Hematopoietic multipotent progenitor cell treated with erythropoietin and hydrocortisone succinate and interleukin-3 and kit ligand, for 6 days (in vitro differentiated cells): ENCODE results near the gene VPS35L.

Source experiments
- DNase-seq: peaks from one replicate; pipeline ENCODE4 v3.0.0-alpha.2; 2015

VPS35L gene

GRCh38 chr16:19555186-19555937 lies at the start of gene VPS35L:
Gene VPS35L (plus strand): TSS chr16:19555703. CDS start chr16:19555730, 27 bp downstream.
- DNase-seq = peak; percentile 98

DNA sequence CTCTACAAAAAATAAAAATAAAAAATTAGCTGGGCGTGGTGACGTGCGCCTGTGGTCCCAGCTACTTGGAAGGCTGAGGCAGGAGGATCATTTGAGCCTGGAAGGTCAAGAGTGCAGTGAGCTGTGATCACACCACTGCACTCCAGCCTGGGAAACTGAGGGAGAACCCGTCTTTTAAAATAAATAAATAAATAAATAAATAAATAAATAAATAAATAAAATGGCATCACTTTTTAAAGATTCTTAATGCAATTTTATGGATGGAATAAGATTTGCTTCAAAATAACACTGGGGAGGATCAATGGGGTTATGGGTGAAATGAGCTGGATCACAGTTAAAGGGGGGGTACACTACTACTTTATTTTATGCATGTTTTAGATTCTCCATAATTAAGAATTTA lies 48.5 kb upstream of the VPS35L start:
- no peak for DNase-seq

GRCh38 chr16:19507867-19508266 lies 47.6 kb upstream of the VPS35L start:
- no peak for DNase-seq

DNA sequence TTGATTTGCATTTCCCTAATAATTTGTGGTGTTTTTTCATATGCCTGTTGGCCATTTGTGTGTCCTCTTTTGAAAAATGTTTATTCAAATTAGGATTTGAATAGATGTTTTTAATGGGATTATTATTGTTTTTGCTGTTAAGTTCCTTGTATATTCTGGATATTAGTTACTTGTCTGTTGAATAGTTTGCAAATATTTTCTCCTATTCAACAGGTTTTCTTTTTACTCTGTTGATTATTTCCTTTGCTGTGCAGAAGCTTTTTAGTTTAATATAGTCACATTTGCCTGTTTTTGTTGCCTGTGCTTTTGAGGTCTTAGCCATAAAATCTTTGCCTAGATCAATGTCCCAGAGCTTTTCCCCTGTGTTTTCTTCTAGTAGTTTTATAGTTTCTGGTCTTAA lies 43.2 kb upstream of the VPS35L start:
- no peak for DNase-seq

DNA sequence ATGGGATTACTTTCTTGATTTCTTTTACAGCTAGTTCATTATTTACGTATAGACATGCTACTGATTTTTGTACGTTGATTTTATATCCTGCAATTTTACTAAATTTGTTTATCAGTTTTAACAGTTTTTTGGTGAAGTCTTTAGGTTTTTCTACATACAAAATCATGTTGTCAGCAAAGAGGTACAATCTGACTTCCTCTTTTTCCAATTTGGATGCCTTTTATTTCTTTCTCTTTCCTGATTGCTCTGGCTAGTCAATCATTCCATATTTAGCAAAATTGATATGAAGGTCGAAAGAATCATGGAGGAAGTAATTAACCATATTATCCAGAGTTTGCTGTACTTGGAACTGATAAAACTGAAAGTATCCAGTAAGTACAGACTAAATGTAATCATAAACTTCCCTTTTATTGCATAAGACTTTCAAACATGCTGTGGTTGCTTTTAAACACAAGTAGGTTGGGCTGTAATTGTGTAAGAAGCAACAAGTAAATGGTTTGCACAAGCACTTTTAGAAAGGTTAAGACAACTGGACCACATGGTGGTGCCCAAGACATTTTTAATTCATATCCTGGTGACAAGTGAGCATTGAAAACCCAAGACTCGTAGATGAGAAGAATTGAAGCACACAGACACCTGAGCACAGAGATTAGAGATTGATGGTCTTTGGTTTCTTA lies 42.0 kb upstream of the VPS35L start:
- DNase-seq = peak; percentile 76

GRCh38 chr16:19515757-19516156 lies 39.7 kb upstream of the VPS35L start:
- DNase-seq = no peak

DNA sequence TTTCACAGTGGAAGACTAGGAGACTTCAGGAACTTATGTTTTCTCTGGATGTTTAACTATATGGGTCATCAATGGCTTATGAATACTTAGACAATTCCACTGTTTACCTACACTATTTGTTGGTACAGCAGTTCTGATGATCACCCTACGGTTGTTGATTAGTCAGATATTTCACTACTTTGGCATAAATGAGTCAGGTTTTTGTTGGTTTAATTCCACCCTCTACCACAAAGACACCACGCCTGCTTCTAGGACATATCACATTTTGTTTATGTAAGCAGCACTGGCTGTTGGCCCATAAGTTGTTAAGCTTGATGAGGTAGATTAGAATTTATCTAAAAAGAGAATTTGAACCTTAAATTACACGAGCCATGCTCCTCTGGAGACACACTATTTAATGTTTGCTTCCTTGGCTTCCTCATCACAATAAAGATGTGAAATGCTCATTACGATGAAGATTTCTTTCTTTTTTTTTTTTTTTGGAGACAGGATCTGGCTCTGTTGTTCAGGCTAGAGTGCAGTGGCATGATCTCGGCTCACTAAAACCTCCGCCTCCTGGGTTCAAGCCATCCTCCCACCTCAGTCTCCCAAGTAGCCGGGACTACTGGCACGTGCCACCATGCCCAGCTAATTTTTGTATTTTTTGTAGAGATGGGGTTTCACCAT lies 37.9 kb upstream of the VPS35L start:
- peak; percentile 88 for DNase-seq

DNA sequence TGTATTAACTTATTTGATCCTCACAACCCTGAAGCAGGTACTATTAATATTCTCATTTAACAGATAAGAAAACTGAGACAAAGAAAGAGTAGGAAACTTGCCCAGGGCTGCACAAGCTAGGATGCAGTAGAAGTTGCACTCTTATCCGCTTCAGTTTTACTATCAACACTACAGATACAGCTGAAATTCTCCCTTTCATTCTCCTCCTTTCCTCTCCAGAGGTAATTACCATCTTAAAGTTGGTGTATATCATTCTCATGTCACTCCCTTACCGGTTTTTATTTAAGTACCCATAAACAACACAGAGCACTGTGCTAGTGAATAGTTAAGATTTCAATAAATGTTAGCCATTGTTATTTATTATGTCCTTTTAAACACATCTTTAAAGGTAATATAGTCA lies 37.1 kb upstream of the VPS35L start:
- no peak for DNase-seq

- peak; percentile 93 for DNase-seq
Observed at GRCh38 chr16:19520861-19521331, 34.6 kb upstream of the VPS35L start.

DNA sequence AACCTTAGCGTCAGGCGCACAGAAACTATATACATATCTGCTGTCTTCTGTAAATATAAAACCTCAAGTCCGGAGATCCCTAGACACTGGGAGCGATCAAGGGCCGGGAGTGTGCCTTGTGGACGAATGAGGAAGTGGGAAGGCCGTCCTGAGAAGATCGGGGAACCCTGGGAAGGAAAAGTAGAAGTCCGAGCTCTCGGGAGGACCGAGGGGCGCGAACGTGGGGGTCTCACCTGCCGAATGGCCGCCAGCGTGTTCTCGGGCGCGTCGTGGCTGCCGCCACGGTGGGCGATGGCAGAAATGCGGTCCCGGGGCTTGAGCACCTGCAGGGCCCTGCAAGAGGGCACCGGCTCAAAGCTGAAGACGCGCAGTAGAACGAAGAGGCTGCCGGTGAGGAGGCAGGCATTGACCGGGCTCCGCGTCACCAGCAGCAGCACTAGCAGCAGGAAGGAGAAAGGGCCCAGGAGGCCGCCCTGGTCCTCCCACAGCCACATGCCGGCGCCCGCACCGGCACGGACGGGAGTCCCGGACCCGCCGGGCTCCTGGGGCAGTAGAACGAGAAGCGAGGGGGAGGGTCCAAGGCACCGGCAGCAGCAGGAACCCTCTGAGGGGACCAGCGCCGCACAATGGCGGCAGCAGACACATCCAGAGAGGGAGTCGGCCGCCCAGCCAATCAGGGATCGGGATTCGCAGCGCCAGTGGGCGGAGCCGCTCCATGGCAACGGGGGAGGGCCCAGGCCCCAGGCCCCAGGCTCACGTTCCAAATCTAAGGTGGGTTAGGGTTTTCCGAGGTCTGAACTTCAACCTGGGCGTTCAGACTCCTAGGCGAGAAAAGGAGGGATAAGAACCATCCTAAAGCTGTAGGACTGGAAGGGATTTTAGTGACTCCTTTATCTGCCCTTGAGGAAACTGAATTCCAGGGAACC lies 33.8 kb upstream of the VPS35L start, which contains the start of gene GDE1:
GDE1 (minus strand) TSS at position 628 of the 926 bp plus-strand sequence; CDS start at position 494, 134 bp downstream.
- peak; percentile 96 for DNase-seq

DNA sequence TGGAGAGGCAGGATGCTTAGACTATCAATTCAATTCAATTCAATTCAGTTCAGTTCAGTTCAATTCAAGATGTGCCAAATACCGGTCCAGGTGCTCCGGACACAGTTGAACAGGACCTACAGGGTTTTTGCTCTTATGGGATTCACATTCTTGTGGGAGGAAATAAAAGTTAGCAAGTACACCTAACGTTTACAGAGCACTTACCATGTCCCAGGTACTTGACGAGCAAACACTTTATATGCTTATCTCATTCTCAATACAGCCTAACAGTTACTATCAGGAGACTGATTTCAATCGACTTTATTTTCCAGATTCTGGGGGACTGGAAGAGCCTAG lies 33.1 kb upstream of the VPS35L start:
- DNase-seq = no peak

GRCh38 chr16:19522760-19523159 lies 32.7 kb upstream of the VPS35L start:
- no peak for DNase-seq

DNA sequence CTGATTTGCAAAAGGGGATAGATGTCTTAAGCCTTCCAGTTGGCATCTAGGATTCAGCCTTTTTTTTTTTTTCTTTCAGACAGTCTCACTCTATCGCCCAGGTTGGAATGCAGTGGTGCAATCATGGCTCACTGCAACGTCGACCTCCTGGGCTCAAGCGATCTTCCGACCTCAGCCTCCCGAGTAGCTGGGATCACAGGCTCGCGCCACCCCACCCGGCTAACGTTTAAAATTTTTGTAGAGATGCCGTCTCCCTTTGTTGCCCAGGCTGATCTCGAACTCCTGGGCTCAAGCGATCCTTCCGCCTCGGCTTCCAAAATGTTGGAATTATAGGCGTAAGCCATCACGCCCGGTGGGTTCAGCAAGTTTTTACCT lies 32.3 kb upstream of the VPS35L start:
- DNase-seq = no peak

- DNase-seq = peak; percentile 99
Observed at GRCh38 chr16:19523559-19524355, 31.7 kb upstream of the VPS35L start, which contains the start of gene CCP110. Gene CCP110 (plus strand): TSS chr16:19523942. CDS start chr16:19527882, 3,940 bp downstream.

GRCh38 chr16:19524356-19524615 lies 31.2 kb upstream of the VPS35L start:
- DNase-seq = no peak

DNA sequence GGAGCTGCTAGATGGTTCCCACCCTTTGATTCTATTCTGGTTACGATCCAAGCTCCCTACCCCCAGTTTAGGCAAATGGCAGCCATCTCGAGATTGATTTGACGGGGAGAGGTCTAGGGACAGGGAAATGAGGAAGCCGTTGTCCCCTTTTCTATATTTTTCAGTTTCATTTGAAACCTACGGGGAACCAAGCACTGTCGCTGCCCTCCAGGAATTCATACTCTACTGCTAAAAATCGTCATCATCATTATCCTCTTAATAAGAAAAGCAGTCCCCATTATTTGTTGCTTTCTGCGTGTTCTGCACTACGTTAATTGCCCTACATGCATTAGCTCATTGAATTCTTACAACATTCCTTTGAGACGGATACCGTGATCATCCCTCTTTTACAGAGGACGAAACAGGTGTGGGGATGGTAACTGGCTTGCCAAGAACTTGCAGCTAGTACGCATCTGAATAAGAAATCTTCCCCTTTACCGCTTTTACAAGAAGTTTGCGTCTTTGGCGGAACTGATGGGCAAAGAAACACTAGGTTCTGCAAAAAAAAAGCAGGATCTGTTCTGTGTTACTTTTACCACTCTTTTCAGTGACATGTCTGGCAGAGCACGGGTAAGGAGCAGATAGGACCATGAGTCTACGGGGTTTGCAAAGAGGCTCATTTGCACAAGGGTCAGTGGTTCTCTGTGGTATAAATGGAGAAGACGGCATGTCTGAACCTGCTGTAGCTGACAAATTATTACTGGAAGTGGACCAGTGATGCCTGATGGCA lies 30.7 kb upstream of the VPS35L start:
- DNase-seq = peak; percentile 43

DNA sequence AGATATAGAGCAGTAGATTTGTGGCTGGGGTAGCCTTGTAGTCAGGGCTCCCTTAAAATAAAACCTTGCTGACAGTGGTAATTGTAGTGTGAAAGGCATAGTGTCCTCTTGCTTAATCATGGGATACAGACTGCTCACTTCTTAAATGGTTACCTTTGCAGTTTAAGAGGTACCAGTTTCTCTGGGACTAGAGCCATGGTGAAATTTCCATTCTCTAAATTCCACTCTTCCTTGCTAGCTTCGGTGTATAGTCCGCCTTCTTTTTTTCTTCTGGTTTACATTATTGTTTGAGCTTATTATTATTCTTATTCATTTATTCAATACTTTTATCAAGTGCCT lies 30.1 kb upstream of the VPS35L start:
- DNase-seq = no peak

- no peak for DNase-seq
Observed at GRCh38 chr16:19527161-19527560, 28.3 kb upstream of the VPS35L start.

GRCh38 chr16:19528666-19529065 lies 26.8 kb upstream of the VPS35L start:
- DNase-seq = no peak

DNA sequence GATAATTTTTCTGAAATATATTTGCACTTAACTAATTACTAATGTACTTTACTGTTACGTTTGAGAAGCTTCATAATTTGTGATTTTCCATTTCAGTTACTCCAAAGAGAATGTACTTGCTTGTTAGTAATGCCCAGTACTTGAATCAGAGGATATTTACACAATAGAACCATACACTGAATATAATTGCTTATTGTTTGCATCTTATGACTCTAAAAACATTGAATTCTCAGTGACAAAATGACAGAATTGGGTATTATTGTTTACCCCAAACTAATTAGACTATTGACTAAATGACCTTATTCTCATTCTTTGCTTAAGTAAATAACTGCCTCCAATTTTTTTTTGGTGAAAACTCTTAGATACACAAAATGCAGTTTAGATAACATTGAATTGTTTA lies 22.9 kb upstream of the VPS35L start:
- DNase-seq = no peak

GRCh38 chr16:19540241-19540970 lies 15.1 kb upstream of the VPS35L start:
- DNase-seq = no peak
